ENCODE results near the gene TUBB8.
A peak's percentile ranks its signal among the peaks of the same experiment; 100 is the strongest.
"Not testable (repeated sequence)": the region's sequence is repeated elsewhere in the genome, so short reads cannot be mapped to it uniquely, and the experiment has no call there.

The TUBB8 gene

DNA sequence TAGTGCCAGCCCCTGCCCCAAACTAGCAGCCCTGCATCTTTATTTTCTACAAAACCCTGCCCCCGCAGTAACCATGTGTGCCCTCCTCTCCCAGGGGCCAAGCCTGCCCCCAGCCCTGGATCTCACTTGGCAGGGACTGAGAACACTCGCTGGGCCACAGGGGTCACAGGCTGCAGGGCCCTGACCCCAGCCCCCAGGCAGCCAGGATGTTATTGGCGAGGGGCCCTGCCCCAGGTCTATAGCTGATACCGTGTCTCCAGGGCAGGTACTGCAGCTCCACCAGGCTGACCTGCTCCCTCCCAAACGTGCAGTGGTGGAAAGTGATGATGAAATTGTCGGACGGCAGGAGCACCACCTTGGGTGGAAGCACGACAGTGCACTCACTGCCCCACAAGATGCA, 35.9 kb upstream of the TUBB8 start:
- Histone ChIP-seq H3K9me3 (ENCODE audit: control insufficient read depth, insufficient read depth, low read length) (no peaks in the 10 kb centered on the region), H3K9ac (ENCODE audit: low read depth, low read length) (no peak overlapping the region), H3K4me3 (ENCODE audit: low read depth, low read length) (no peak overlapping the region), H3K27me3 (ENCODE audit: control insufficient read depth, insufficient read depth, low read length) (no peaks in the 10 kb centered on the region), H3K4me1 (ENCODE audit: control insufficient read depth, insufficient read depth, low read length) (no peaks in the 10 kb centered on the region), H3K36me3 (ENCODE audit: control insufficient read depth, insufficient read depth, low read length) (no peaks in the 10 kb centered on the region)

DNA sequence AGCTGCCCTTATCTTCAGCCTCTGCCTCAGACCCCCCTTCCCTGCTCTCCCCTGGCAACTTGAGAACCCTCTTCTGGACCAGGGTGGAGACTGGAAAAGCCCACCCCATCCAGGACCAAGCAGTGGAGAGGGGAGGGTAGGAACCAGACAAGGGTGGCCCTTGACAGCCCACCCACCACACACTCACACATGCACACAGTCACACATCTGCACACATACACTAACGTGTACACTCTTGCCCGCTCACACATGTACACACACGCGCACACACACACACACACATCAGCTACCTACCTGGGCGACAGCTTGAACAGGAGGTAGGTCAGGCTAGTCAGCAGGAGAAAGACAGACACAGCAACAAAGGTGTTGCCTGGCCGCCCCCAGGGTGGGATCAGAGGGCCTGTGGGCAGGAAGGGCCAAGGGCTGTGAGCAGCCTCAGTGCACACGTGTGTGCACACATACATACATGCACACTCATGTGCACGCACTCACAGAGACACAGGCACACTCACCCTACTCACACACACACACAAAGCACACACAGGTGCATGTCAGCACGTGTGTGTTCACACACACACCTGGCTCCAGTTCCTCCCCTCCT, 34.9 kb upstream of the TUBB8 start:
- no peaks in the 10 kb centered on the region for H3K36me3 ChIP-seq (ENCODE audit: control insufficient read depth, insufficient read depth, low read length)
- H3K9me3 ChIP-seq (ENCODE audit: control insufficient read depth, insufficient read depth, low read length) = no peaks in the 10 kb centered on the region
- no peaks in the 10 kb centered on the region for H3K4me1 ChIP-seq (ENCODE audit: control insufficient read depth, insufficient read depth, low read length)
- no peak overlapping the region for H3K4me3 ChIP-seq (ENCODE audit: low read depth, low read length)
- H3K9ac ChIP-seq (ENCODE audit: low read depth, low read length) = no peak overlapping the region
- no peaks in the 10 kb centered on the region for H3K27me3 ChIP-seq (ENCODE audit: control insufficient read depth, insufficient read depth, low read length)

DNA sequence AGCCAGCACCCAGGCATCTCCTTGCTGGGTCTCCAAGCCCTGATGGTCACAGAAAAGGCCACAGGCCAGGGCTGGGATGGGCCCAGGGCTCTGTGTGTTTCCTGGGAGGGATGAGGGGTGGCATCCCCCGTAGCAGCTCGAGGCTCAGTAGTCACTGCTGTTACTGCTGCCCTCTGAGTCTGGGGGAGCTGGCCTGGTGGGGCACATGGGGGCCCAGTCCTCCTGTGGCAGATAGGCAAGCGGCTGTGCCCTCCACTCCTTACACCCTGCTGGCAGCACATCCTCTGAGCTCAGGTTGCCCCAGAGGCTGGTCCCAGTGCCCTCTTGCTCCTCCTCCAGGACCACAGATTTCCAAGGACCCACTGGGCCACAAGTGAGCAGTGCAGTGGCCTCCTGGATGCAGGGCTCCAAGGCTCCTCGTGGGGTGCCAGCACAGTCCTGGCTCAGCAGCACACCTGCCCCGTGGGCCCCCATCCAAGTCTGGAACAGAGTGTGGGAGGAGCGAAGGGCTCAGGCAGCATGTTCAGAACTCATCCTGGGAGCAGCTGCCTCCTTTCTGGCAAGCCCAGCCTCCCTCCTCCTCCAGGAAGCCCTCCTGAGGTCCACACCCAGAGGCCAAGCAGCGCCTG, 31.5 kb upstream of the TUBB8 start:
- no peaks in the 10 kb centered on the region for H3K9me3 ChIP-seq (ENCODE audit: control insufficient read depth, insufficient read depth, low read length)
- no peaks in the 10 kb centered on the region for H3K36me3 ChIP-seq (ENCODE audit: control insufficient read depth, insufficient read depth, low read length)
- H3K4me3 ChIP-seq (ENCODE audit: low read depth, low read length) = no peak overlapping the region
- H3K27me3 ChIP-seq (ENCODE audit: control insufficient read depth, insufficient read depth, low read length) = peaks cover 4% of the 10 kb centered on the region
- no peaks in the 10 kb centered on the region for H3K4me1 ChIP-seq (ENCODE audit: control insufficient read depth, insufficient read depth, low read length)
- no peak overlapping the region for H3K9ac ChIP-seq (ENCODE audit: low read depth, low read length)

GRCh38 chr10:79532-80215, 30.6 kb upstream of the TUBB8 start:
- Histone ChIP-seq H3K36me3 (ENCODE audit: control insufficient read depth, insufficient read depth, low read length) (no peaks in the 10 kb centered on the region), H3K4me3 (ENCODE audit: low read depth, low read length) (no peak overlapping the region), H3K27me3 (ENCODE audit: control insufficient read depth, insufficient read depth, low read length) (peaks cover 5% of the 10 kb centered on the region), H3K9ac (ENCODE audit: low read depth, low read length) (no peak overlapping the region), H3K4me1 (ENCODE audit: control insufficient read depth, insufficient read depth, low read length) (no peaks in the 10 kb centered on the region), H3K9me3 (ENCODE audit: control insufficient read depth, insufficient read depth, low read length) (no peaks in the 10 kb centered on the region)

GRCh38 chr10:78556-78955, 29.5 kb upstream of the TUBB8 start:
- Histone ChIP-seq H3K4me1 (ENCODE audit: control insufficient read depth, insufficient read depth, low read length) (no peaks in the 10 kb centered on the region), H3K4me3 (ENCODE audit: low read depth, low read length) (no peak overlapping the region), H3K9me3 (ENCODE audit: control insufficient read depth, insufficient read depth, low read length) (no peaks in the 10 kb centered on the region)

GRCh38 chr10:74266-74621, 25.1 kb upstream of the TUBB8 start:
- H3K9me3 ChIP-seq (ENCODE audit: control insufficient read depth, insufficient read depth, low read length); H3K9ac ChIP-seq (ENCODE audit: low read depth, low read length); H3K36me3 ChIP-seq (ENCODE audit: control insufficient read depth, insufficient read depth, low read length); H3K4me1 ChIP-seq (ENCODE audit: control insufficient read depth, insufficient read depth, low read length); H3K27me3 ChIP-seq (ENCODE audit: control insufficient read depth, insufficient read depth, low read length); H3K4me3 ChIP-seq (ENCODE audit: low read depth, low read length): not testable (repeated sequence)

More at GRCh38 chr10:78556-78955, 29.5 kb upstream of the TUBB8 start:
- Histone ChIP-seq H3K27me3 (ENCODE audit: control insufficient read depth, insufficient read depth, low read length) (peaks cover 5% of the 10 kb centered on the region), H3K36me3 (ENCODE audit: control insufficient read depth, insufficient read depth, low read length) (no peaks in the 10 kb centered on the region), H3K9ac (ENCODE audit: low read depth, low read length) (no peak overlapping the region)

- H3K27me3 ChIP-seq (ENCODE audit: control insufficient read depth, insufficient read depth, low read length); H3K9ac ChIP-seq (ENCODE audit: low read depth, low read length); H3K4me1 ChIP-seq (ENCODE audit: control insufficient read depth, insufficient read depth, low read length); H3K9me3 ChIP-seq (ENCODE audit: control insufficient read depth, insufficient read depth, low read length); H3K36me3 ChIP-seq (ENCODE audit: control insufficient read depth, insufficient read depth, low read length): not testable (repeated sequence)
- H3K4me3 ChIP-seq (ENCODE audit: low read depth, low read length) = peak overlapping the region; percentile 58
These were observed 24.6 kb upstream of the TUBB8 start for GRCh38 chr10:73543-74265.

- H3K36me3 ChIP-seq (ENCODE audit: control insufficient read depth, insufficient read depth, low read length); H3K9ac ChIP-seq (ENCODE audit: low read depth, low read length); H3K4me3 ChIP-seq (ENCODE audit: low read depth, low read length); H3K4me1 ChIP-seq (ENCODE audit: control insufficient read depth, insufficient read depth, low read length); H3K9me3 ChIP-seq (ENCODE audit: control insufficient read depth, insufficient read depth, low read length); H3K27me3 ChIP-seq (ENCODE audit: control insufficient read depth, insufficient read depth, low read length): not testable (repeated sequence)
These were observed 19.1 kb upstream of the TUBB8 start for GRCh38 chr10:68156-68555.

DNA sequence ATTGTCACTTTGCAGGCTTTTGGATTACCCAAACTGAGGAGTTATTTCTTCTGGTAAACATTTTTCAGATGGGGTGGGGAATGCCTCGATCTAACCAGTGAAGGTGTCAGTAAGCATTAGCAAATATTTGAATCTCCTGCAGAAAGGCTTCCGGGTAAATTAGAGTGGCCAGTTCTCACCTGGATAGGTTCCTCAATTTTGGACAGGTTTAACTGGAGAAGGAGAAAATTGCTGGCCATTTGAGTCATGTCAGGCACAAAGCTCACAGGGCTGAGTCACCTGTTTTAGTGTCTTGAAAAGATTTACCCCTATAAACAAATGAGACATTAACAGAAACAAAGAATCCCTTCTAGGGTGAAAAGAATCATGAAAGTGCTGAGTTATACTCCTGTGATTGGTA, 830 bp upstream of the TUBB8 start:
- H3K27me3 ChIP-seq (ENCODE audit: control insufficient read depth, insufficient read depth, low read length); H3K4me1 ChIP-seq (ENCODE audit: control insufficient read depth, insufficient read depth, low read length); H3K4me3 ChIP-seq (ENCODE audit: low read depth, low read length); H3K9me3 ChIP-seq (ENCODE audit: control insufficient read depth, insufficient read depth, low read length); H3K9ac ChIP-seq (ENCODE audit: low read depth, low read length); H3K36me3 ChIP-seq (ENCODE audit: control insufficient read depth, insufficient read depth, low read length): not testable (repeated sequence)

- H3K36me3 ChIP-seq (ENCODE audit: control insufficient read depth, insufficient read depth, low read length); H3K9ac ChIP-seq (ENCODE audit: low read depth, low read length); H3K27me3 ChIP-seq (ENCODE audit: control insufficient read depth, insufficient read depth, low read length); H3K4me3 ChIP-seq (ENCODE audit: low read depth, low read length); H3K9me3 ChIP-seq (ENCODE audit: control insufficient read depth, insufficient read depth, low read length); H3K4me1 ChIP-seq (ENCODE audit: control insufficient read depth, insufficient read depth, low read length): not testable (repeated sequence)
These were observed 1.2 kb downstream of the TUBB8 start for GRCh38 chr10:47864-48263.

- H3K4me1 ChIP-seq (ENCODE audit: control insufficient read depth, insufficient read depth, low read length); H3K4me3 ChIP-seq (ENCODE audit: low read depth, low read length); H3K27me3 ChIP-seq (ENCODE audit: control insufficient read depth, insufficient read depth, low read length); H3K36me3 ChIP-seq (ENCODE audit: control insufficient read depth, insufficient read depth, low read length); H3K9ac ChIP-seq (ENCODE audit: low read depth, low read length); H3K9me3 ChIP-seq (ENCODE audit: control insufficient read depth, insufficient read depth, low read length): not testable (repeated sequence)
These were observed 35.8 kb downstream of the TUBB8 start for GRCh38 chr10:13315-13635.
